Keratinocyte (primary cell): ENCODE measurements around the gene ARMC5.

Experiments used
- EZH2 ChIP-seq: IDR thresholded peaks from one replicate; pipeline ENCODE4 v1.6.1; 2012; ENCODE audit warnings: inconsistent platforms, mild to moderate bottlenecking, low read length, moderate library complexity
- TF ChIP-seq, protein P1 (sequence below), 3 experiments: IDR thresholded peaks in 1 of 3; conservative IDR thresholded peaks in 1 of 3; optimal IDR thresholded peaks in 1 of 3; 2 replicates in 2 of 3; 3 replicates in 1 of 3; pipeline versions ENCODE3 to v1.5.1; 2011; ENCODE audit warnings: low read length in 3 of 3, mild to moderate bottlenecking in 3 of 3, moderate library complexity in 2 of 3, control low read depth in 1 of 3, inconsistent platforms in 1 of 3; ENCODE audit not compliant: insufficient read depth in 2 of 3; ENCODE audit errors: extremely low read depth in 1 of 3

DNA sequence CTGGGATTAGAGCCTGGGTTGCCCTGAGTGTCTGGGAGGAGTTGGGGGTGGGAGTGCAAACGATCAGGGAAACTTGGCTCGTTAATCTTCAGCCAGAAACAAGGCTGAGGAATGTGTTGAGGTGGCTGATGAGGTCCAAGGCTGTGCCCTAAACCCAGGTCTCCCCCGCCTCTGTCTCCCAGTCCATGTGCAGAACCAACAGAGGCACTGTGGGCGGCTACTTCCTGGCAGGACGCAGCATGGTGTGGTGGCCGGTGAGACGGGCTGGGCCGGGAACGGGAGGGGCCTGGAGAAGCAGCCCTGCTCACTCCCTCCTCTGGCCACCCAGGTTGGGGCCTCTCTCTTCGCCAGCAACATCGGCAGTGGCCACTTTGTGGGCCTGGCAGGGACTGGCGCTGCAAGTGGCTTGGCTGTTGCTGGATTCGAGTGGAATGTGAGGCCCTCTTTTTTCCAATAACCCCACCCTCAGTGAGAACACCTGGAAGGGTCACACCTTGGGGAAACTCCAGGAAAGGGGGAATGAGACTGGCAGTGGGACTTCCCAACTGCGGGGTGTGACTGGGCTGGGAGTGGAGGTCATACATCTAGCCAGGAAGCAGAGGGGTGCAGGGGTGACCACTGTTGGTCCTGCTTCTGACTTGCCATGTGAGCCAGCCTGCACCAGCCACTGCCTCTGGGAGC lies 25.3 kb downstream of the ARMC5 start:
- no peak for TF ChIP-seq EZH2
- TF ChIP-seq, protein P1, sequence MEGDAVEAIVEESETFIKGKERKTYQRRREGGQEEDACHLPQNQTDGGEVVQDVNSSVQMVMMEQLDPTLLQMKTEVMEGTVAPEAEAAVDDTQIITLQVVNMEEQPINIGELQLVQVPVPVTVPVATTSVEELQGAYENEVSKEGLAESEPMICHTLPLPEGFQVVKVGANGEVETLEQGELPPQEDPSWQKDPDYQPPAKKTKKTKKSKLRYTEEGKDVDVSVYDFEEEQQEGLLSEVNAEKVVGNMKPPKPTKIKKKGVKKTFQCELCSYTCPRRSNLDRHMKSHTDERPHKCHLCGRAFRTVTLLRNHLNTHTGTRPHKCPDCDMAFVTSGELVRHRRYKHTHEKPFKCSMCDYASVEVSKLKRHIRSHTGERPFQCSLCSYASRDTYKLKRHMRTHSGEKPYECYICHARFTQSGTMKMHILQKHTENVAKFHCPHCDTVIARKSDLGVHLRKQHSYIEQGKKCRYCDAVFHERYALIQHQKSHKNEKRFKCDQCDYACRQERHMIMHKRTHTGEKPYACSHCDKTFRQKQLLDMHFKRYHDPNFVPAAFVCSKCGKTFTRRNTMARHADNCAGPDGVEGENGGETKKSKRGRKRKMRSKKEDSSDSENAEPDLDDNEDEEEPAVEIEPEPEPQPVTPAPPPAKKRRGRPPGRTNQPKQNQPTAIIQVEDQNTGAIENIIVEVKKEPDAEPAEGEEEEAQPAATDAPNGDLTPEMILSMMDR (optimal IDR thresholded peaks at IDR 0.05 in 1 of 3, IDR thresholded peaks at IDR 0.05 in 1 of 3, conservative IDR thresholded peaks at IDR 0.05 in 1 of 3; ENCODE audit: extremely low read depth in 1 of 3, insufficient read depth in 2 of 3, low read length in 3 of 3), result no peak
